Muscle of arm (tissue), 12 donors: ENCODE measurements around the gene SERPINA5. TPM values are rescaled to one million over a fixed set of nuclear protein-coding genes. Genes with fewer than 3 reads are reported as not detected.
"Not testable (repeated sequence)": the region's sequence is repeated elsewhere in the genome, so short reads cannot be mapped to it uniquely, and the experiment has no call there.

Experiments
- DNase-seq: peaks from one replicate; pipeline ENCODE4 v3.0.0-alpha.2; 2013
- polyA plus RNA-seq, 12 donors: library from polyadenylated mRNA; unstranded; fragments of 120-200 nt; gene quantifications; one replicate each; pipeline ENCODE4 v1.2.1, GENCODE V29; 2013; ENCODE audit not compliant: insufficient read length in 12 of 12

Gene SERPINA5
- polyA plus RNA-seq, 12 donors = 0.10 to 3.0 (median 0.27) TPM; not detected in 4

DNA sequence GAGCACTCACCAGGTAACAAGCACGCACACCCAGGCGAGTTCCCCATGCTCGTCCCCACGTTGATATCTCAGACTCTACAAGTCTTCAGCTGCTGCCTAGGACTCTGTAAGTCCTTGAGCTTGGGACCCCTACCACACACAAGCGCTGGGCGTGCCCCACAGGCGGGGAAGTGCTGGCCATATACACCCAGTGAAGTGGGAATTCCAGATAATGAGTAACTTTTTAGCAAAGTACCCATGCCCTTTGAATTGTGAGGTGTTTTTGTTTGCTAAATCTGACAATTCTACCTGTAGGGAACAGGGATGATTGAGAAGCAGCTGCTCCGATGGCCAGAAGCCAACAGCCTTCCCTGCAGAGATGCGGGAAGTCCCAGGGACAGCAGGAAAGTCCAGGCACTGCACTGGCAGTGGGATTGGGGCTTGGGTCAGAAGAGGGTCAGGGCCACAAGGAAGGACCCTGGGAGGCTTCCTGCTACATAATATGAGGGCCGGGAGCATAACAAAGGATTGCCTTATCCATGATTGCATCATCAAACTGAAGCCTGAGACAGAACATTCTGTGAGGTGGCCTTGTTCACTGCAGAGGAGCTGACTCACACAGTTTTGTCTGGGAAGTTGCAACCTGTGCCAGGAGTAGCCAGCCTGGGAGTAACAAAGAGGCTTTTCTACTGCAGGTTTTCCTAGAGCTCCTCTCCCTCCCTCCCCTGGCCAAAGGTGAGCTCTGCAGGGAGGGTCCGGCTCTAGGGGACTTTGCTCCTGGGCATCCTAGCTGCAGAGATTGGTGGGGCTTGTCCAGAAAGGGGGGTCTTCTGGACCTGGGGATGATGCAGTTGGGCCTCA, 17.8 kb downstream of the SERPINA5 start:
- no peak for DNase-seq

DNA sequence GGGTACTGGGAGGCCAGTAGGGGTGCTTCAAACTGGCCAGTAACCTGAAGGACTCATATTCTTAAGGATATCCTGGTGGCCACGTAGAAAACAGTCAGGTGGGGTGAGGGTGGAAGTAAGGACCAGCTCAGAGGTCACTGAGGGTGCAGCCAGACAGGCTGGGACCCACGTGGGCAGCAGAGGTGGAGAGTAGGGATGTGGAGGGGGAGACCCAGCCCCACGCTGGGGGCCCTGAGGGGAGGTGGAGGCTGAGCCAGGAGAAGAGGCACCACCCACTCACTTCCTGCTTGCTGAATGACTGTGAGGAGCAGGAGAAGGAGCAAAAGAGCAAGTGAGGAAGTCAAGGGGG, 18.4 kb downstream of the SERPINA5 start:
- DNase-seq = no peak

DNA sequence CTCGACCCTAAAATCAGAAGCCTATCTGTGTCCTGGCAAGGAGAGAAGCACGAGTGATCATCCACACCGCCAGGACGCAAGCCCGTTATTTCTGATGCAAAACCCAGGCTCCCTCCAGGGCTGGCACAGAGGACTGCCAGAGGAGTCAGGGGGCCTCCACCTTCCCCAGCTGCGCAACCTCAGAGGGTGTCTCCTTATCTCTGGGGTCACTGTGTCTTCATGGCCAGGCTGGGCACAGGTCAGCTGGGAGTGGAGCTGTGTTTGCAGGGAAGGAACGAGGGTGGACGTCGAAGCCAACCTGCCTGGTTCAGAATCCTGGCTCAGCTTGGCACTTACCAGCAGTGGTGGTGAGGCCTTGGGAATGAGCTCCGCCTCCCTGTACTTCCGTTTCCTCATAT, 18.9 kb downstream of the SERPINA5 start:
- DNase-seq = no peak

DNA sequence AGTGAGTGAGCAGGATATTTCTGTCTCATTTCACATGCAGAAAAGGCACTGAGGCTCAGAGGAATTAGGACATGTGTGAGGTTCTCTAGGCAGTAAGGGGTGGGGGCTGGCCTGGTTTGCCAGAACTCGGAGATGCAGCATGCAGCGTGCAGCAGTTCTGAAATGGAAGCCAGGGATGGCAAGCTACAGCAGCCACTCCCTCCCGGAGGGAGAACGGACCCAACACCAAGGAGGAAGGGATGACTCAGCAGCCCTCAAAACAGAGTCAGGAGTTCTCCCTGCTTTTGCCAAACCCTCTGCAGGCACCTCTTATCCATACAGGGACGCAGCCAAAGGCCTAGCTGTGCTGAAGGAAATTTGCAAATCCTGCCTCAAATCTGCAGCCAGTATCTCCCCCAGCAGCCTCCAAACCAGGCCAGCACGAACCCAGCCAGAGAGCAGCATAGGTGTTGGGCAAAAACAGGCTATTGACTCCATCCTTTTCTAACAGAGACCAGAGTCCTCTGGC, 20.7 kb downstream of the SERPINA5 start:
- peak; percentile 63 for DNase-seq

DNA sequence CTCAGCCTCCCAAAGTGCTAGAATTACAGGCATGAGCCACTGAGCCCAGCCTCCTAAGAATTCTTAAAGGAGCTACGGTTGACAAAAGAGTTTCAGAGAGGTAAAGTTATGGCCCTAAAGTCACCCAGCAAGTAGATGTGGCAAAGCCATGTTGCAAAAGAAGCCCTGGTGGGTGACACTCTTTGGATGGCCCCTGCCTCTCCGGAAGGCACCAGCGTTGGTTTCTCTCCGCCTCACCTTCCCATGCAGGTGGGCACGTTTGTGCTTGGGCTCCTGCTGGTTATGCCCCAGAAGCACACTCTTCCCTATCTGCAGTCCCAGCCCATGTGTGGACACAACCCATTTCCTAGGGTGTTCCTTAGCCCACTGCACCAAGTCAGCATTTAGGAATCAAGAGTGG, 21.5 kb downstream of the SERPINA5 start:
- DNase-seq = no peak

DNA sequence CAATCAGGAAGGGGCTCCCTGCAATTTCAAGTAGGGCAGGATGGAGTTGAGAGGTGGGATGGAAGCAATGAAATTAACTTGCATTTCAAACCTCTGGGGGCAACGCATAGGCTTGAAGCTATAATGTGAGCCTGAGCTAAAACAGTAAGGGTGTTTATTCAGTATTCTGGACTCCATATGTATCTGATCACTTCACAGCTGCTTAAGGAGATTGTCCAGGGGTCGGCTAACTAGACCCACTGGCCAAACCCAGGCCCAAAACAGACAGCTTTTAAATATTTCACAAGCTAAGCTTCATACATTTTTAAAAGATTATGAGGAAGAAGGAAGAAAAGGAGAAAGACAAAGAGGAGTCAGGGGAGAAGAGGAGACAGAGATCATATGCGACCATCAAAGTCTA, 24.1 kb downstream of the SERPINA5 start:
- no peak for DNase-seq

DNA sequence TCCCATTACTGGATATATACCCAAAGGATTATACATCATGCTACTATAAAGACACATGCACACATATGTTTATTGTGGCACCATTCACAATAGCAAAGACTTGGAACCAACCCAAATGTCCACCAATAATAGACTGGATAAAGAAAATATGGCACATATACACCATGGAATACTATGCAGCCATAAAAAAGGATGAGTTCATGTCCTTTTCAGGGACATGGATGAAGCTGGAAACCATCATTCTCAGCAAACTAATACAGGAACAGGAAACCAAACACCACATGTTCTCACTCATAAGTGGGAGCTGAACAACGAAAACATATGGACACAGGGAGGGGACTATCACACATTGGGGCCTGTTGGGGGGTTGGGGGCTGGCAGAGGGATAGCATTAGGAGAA, 27.7 kb downstream of the SERPINA5 start:
- DNase-seq = not testable (repeated sequence)

DNA sequence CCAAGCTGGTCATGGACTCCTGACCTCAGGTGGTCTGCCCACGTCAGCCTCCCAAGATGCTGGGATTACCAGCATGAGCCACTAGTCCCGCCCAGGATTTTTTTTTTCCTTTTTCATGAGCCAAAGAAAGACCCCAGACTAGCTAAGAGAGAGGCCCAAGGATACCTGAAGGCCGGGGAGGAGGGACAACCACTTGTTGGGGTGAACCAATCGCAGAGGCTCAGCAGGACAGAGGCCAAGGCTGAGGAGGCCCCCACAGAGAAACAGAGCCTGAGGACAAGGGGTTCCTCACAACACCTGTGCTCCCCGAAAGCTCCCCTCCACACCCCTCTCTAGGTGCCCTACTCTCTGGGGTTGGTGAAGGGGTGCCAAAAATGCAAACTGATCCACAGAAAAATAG, 30.0 kb downstream of the SERPINA5 start:
- no peak for DNase-seq

DNA sequence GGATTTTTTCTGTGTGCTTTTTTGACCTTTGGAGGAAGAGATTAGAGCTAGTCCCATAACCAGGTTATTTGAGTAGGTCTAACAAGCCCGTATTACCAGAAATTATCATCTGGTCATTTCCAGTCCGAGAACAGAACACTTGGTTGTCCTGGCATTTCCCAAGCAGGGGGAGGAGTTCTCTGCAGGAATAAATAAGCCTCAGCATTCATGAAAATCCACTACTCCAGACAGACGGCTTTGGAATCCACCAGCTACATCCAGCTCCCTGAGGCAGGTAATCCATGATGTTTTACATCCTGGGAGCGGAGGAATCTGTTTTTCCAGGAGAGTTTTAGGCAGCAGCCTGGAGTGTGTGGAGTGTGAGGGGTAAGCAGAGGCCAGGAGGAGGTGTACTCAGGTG, 30.9 kb downstream of the SERPINA5 start, which contains the start of gene SERPINA3:
Gene SERPINA3 (plus strand): TSS at position 218 of the 400 bp plus-strand sequence. CDS start 2,051 bp downstream, outside the sequence.
- no peak for DNase-seq

DNA sequence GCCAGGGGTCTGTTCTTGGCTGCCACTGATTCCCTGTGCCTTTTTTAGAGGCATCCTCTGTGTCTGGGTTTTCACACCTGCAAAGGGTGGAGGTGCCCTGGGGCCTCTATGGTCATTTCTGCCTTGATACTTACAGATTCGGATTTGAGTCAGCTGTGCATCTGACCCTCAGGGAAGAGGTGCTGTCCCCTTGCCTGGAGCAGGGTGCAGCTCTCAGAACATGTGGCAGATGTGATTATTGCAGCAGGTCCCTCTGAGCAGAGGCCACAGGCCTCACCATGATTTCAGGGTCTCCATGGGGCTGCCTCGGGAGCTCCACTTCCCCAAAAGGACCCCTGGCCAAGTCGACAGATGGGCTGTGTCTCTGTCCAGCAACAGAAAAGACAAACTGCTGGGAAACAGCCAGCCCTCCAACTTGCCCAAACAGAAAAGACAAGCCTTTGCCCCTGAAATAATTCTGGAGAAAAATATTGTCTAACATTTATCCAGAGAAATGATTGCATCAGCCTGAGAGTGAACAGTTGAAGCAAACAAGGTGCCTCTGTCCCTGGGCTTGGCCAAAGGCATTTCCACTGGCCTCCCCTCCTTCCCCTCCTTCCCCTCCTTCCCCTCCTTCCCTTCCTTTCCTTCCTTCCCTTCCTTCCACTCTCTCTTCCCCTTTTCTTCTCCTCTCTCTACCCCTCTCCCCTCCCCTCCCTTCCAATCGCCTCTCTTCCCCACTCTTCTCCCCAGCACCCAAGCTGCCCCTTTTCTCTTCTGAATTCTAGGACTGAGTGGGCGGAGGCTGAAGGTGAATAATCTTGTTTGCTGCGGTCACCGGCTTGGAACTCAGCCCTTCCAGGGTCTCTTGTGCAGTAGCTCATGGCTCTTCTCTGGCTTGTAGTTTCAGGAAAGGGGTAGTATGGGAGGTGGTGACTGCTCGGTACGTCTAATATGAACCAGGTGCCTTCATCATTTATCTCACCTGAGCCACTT, 31.6 kb downstream of the SERPINA5 start:
- DNase-seq = no peak

DNA sequence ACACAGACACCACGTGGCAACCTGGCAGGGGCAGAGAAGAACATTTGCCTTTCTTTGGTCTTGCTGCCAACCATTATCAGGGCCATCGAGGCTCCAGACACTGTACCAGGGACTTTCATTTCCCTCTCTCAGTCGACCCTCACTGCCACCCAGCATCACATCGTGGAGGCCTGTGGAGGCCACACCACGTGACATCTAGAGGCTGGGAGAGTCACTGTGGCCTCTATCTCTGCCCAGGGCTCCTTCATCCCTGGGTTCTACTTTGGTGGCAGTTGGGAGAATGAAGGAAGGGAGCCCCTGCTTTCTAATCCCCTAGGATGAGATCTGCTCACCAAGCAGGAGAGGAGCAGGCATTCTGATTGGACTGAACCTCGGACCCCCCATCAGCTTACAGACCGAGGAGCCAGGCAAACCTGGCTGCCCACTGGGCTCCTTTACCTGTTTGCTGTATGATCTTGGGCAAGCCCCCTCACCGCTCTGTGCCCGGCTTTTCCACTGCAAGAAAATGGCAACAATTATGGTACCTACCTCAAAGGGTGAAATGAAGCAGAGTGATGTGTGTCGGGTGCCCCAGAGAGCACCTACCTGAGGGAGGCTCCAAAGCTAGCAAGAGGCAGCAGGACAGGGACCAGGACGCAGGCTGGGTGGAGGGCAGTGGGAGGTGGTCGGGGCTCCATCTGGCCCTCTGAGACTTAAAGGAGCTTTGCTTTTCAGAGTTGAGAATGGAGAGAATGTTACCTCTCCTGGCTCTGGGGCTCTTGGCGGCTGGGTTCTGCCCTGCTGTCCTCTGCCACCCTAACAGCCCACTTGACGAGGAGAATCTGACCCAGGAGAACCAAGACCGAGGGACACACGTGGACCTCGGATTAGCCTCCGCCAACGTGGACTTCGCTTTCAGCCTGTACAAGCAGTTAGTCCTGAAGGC, 32.8 kb downstream of the SERPINA5 start:
- no peak for DNase-seq

DNA sequence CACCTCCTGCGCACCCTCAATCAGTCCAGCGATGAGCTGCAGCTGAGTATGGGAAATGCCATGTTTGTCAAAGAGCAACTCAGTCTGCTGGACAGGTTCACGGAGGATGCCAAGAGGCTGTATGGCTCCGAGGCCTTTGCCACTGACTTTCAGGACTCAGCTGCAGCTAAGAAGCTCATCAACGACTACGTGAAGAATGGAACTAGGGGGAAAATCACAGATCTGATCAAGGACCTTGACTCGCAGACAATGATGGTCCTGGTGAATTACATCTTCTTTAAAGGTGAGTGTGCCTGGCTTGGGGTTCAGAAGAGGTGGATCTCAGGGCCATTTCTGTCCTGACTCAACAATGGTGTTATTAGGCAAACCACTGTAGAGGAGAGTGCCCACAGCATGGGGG, 33.6 kb downstream of the SERPINA5 start:
- DNase-seq = no peak

DNA sequence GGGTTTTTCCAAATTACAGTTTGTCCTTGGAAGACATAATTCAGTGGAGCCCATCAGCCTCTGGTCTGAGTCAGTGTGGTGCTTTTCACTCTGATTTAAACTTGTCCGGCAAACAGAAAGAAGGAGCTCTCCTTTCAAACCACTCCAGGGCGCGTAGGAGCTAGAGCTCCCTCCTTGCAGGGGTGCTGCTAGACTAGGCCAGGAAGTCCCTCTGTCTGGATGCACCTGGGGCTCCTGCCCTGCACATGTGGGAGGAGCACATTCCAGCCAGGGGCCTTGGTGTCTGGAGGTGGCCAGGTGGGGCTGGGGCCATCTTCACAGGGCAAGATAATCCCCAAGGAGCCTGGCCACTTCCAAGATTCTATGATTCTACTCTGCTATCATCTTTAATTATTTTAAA, 34.0 kb downstream of the SERPINA5 start:
- DNase-seq = no peak

DNA sequence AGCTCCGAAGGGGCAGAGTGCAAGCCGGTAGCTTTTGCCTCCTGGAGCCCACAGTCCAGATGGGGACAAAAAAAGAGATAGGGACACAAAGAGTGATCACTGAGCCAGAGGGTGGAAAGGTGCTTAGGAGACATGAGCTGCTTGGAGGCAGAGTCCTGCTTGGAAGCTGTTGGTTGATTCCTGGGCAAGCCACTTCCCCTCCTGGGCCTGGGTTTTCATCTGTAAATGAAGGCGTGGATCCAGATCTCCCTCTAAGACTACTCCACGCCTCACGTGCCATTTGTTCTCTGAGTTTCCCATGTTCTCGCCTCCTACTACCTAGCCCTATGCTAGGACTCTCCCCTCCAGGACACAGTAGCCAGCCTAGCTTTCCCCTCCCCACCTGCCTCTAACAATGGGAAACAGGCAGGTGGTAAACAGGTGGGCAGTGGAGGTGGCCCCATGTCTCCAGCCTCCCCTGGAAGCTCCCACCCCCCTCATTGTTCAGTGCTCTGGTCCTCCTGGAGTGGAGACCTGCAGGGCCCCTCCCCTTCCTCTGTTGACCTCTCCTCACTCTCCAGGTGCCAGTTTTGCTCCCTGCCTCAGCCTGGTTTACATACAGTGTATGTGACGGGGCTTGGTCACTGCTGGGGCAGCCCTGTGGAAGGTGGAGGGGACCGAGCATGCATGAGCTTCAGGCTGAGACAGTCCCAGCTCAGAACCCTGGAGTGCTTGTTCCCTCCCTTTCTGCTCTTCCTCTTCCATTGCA, 34.8 kb downstream of the SERPINA5 start:
- no peak for DNase-seq

DNA sequence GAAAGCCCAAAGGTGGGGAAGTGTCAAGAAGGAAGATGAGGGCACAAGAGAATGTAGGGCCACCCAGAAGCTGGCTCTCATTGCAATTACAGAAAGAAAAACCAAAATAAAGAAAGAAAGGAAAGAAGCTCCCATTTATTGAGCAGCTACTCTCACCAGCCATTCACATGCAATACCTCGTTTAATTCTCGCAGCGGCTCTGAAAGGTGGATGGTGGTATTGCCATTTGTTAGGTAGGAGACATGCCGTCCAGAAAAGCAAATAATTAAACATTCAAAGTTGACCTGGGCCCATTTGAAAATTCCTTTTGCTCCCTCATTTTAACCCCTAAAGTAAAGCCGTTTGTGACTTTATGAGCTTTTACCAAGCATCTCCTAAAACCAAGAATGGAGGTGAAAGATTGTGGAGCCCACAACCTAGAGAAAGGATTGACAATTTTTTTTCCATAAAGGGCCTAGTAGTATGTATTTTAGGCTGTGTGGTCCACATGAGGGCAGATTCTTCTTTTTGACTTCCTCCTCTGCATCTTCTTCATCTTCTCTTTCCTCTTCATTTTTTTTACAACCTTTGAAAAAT, 36.2 kb downstream of the SERPINA5 start:
- no peak for DNase-seq

DNA sequence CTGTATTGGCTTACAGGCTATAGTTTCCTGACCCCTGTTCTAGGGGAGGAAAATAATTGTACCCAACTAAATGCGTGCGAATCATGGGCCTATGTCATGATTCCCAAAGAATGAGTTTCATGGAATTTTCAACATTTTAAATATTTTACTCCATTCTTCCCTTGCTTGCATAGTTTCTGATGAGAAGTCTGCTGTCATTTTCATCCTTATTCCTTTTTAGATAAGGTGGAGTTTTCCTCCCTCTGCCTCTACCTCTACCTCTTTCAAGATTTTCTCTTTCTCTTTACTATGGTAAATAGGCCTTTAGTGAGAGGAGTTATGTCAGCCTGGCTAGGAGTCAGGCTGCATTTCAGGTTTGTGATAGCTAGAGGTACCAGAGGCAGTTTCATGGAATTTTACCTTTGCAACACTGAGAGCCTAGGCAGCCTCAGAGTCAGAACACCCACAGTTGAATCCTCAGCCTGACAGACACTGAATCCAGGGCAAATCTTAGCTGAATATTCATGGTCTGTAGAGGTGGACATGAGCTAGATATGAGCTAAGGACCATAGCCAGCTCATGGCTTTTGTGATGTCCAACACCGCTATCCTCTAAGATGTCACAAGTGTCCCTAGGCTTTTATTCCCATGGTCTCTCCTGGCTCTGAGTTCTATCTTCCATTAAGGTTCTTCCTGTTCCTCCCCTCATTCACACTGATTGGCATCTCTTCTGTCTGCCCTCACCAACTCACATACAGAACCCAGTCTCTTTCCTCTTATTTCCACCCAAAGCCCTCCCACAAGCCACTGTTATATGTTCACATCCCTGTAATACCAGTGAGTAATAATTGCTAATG, 37.0 kb downstream of the SERPINA5 start:
- no peak for DNase-seq

DNA sequence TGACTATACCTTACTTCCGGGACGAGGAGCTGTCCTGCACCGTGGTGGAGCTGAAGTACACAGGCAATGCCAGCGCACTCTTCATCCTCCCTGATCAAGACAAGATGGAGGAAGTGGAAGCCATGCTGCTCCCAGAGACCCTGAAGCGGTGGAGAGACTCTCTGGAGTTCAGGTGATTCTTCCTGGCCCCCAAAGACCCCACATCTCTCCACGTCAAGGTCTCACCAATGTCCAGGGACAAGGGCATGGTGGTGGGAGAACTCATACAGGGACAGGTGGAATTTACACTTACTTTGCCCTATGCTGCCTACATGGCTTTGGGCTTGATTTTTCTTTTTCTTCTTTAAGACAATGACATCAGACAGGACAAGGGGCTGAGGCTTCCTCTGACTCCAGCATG, 38.1 kb downstream of the SERPINA5 start:
- no peak for DNase-seq

DNA sequence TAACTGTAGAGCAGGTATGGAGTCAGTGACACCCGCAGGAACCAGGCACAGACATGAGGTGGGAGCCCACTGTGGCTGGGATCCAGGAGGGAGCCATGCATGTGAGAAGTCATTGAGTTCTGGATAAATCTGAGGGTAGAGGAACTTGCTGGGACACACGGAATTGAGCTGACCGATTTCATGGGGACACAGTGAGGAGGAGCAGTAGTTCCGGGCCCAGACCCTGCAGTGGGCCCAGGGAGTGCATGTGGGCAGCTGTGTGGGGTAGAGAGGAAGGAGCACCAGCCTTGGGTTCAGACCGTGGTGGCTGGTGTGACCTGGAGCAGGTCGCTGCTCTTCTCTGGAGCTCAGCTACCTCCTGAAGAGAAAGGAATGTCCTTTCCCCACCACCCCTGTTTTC, 39.4 kb downstream of the SERPINA5 start:
- no peak for DNase-seq
